ENCODE data around the gene PDPN.

The PDPN gene

GRCh38 chr1:13619909-13620308 is 36.3 kb downstream of the PDPN start:
- DNase-seq, result no peak

DNA sequence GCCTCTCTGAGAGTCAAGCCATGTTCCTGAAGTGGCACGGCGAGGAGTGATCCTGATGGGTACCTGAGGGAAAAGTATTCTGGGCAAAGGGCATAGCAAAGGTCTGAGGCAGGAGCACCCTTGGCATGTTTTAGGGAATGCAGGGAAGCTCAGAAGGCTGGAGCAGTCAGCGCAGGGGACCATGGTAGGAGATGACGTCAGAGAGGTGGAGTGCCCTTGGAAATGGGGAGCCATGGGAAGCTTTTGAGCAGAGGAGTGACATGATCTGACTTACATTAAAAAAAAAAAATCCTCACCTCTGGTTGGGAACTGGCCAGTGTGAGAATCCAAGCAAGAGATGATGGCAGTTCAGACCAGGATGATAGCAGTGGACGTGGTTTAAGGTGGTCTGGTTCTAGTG is 37.2 kb downstream of the PDPN start:
- no peak for DNase-seq

DNA sequence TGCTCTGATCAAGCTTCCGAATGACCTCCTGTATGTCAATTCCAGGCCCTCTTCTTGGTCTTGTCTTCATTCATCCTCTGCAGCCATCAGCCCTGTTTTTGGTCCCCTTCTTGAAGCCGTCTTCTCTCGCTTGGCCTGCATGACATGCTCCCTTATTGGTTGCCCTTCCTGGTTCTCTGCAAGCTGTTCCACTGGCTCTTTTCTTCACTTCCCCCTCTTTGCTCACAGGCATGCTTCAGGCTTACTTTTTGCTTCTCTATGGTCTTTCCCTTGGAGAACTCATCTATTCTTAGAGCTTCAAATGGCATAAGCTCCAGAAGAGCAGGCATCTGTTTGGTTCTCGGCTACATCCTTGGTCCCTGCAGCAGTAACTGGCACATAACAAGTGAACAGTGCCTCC is 38.8 kb downstream of the PDPN start:
- DNase-seq, result no peak

- DNase-seq, result no peak
Measured at GRCh38 chr1:13623021-13623637, 39.5 kb downstream of the PDPN start.

DNA sequence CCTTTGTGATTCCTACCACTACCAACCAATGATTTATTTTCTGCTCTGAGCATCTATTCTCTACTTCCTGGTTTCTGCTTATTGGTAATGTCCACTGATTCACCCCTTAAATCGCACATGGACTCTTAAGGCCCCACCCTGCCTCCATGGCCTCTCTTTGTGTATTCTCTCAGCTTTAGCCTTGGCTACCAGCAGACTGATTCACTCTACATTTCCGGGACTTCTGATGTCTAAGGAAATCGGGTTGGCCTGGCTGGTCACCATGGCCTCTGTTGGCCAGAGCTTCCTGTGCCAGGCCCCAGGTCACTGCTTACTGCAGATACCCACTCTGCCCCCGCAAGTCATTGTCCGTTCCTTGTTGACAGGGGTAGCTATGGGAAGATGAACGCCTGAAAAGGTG is 40.9 kb downstream of the PDPN start:
- no peak for DNase-seq

- no peak for DNase-seq
Measured at GRCh38 chr1:13627127-13627526, 43.5 kb downstream of the PDPN start.

- no peak for DNase-seq
Measured at GRCh38 chr1:13628218-13628617, 44.6 kb downstream of the PDPN start.

GRCh38 chr1:13628711-13629110 is 45.1 kb downstream of the PDPN start:
- no peak for DNase-seq

DNA sequence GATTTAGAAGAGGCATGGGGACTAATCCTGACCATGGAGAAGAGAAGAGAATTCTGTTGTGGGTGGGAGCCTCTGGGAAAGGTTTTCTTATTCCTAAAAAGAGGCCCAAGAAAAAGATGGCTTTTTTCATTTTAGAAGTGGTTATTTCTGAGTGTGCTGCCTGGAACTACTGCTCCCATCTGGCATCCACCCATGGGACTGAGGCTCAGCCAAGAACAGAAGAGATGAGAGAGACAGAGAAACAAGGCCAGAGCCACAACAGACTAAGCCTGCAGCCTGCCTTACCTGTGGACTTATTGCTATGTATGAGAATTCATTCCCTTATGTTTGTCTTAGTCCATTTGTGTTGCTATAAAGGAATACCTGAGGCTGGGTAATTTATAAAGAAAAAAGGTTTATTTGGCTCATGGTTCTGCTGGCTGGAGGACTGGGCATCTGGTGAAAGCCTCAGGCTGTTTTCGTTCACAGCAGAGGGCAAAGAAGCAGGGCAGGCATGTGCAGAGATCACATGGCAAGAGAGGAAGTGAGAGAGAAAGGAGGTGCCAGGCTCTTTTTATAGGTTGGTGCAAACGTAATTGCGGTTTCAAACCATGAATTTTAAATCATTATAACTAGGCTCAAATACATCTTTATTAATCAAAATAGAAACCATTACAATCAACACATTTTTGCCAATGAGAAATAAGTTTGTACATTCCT is 58.8 kb downstream of the PDPN start:
- DNase-seq, result no peak

DNA sequence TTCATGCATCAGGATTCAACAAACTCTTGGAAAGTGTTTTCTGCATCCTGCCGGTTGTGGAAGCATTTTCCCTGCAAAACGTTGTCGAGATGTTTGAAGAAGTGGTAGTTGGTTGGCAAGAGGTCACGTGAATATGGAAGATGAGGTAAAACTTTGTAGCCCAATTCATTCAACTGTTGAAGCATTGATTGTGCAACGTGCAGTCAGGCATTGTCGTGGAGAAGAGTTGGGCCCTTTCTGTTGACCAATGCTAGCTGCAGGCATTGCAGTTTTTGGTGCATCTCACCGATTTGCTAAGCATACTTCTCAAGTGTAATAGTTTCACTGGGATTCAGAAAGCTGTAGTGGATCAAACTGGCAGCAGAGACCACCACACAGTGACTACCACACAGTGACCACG is 59.4 kb downstream of the PDPN start:
- DNase-seq, result no peak

GRCh38 chr1:13646521-13646920 is 62.9 kb downstream of the PDPN start:
- no peak for DNase-seq

- no peak for DNase-seq
Measured at GRCh38 chr1:13651279-13651678, 67.6 kb downstream of the PDPN start.

- DNase-seq, result no peak
Measured at GRCh38 chr1:13652238-13652637, 68.6 kb downstream of the PDPN start.

DNA sequence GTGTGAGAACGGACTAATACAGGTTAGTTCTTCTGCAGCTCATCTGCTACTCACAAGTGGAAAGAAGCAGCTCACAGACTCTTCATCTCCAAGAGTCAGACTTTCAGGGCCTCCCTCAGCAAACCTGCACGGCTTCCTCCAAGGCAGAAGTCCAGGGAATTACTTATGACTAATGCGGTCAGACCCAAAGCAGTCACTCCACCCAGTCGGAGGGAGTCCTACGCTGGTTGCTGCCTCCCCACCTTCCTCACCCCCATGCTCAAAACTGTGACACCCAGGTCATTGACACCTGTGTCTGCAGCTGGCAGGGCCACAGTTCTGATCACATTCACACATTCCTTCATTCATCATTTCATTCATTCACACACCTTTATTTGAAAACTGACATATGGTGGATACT is 77.9 kb downstream of the PDPN start:
- no peak for DNase-seq

DNA sequence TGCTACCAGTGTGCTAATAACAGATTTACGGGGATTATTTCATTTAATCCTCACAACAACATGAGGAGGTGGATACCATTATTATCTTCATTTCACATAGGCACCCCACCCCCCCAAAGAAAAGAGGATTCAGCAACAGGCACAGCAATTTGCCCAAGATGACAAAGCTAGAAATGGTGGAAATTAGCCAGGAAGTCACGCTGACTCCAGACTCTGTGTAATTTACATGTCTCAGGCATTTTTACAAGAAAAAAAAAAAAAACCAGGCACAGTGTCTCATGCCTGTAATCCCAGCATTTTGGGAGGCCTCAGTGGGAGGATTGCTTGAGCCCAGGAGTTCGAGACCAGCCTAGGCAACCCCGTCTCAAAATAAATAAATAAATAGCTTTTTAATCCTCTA is 78.9 kb downstream of the PDPN start:
- DNase-seq, result no peak

DNA sequence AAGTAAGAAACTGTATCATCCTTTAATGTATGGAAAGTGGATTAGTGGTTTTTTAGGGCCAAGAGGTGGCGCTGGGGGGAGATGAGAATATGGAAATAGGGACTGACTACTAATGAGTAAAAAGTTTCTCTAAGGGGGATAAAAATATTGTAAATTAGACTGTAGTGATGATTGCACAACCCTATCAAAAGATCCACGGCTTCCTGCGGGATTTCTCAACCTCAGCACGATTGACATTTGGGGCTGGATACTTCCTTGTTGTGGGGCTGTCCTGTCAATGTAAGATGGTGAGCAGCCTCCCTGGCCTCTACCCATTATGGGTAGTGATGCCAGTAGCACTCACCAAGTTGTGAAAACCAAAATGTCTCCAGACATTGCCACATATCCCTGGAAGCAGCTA is 80.3 kb downstream of the PDPN start:
- DNase-seq, result no peak

DNA sequence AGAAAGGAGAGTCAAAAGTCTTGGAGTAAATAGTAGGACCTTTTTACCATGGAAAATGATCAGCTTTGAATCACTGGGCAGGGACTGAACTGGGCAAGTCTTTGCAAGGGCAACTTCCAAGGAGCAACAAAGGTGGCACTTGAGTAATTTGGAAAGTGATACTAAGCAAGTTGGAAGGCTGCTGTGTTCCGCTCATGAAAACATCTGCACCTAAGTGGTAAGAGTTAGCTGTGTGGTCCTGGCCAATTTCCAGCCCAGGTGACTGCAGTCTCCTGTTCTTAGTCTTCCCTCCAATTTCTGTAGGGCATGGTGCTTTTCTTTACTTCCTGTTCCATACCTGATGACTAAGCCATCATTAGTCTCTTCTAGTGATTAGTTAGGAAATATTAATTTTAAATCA is 80.8 kb downstream of the PDPN start:
- no peak for DNase-seq

- no peak for DNase-seq
Measured at GRCh38 chr1:13666317-13666716, 82.7 kb downstream of the PDPN start.
